HG03378 (cell line): Measurements from ENCODE around the gene CLCN2.

Experiments used
- ATAC-seq: cut with Tn5 transposase; IDR thresholded peaks from one replicate; pipeline ENCODE4 v1.9.1; 2021; ENCODE audit warnings: mild to moderate bottlenecking, moderate library complexity; ENCODE audit not compliant: unreplicated experiment

The CLCN2 gene

DNA sequence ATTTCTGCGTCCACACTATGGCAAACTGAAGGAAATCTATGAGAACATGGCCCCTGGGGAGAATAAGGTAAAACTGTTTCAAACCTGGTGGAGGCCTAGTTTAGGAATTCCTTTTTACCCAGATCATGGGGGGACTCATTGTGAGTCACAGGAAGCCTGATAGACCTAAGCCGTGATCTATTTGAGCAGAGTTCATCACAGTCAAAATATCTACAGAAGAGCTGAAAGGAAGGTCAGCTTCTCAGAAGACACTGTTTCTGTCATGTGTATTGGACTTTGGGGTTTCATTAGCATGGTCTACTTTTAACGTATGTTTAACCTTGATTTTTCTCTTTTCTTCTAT is 61.1 kb downstream of the CLCN2 start:
- no peak for ATAC-seq

DNA sequence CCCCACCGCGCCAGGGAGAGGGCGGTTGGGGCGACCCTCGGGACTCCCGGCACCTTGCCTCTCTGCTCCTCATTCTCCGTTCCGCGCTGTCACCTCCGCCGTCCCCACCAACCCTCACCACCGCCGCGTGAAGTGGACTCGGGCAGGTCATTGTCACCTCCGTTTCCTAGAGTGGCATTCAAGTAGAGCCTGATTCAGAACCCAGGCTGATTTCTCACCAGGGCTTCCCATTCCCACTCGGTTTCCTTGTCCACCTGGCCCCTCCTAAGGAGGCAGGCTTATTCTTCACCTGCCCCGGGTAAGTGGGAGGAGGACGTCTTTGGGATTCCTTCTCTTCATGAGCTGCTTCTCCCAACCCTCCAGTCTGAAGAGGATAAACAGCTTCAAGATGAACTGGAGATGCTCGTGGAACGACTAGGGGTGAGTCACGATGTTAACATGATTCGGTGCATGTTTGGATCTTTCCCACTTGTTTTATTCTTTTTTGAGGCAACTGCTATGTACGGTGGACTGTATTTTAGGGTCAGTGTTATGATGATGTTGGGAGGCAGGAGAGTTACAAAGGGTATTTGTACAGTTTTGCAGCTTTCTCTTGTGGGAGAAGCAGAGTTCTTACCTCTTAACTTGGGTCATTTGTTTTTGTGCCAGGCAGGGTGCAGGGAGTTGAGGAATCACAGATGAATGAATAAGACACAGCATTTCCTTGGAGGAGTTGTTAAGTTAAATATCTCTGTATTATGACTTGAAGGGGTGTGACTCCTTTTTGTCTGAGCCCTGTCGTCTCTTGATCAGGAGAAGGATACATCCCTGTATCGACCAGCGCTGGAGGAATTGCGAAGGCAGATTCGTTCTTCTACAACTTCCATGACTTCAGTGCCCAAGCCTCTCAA is 61.7 kb downstream of the CLCN2 start:
- ATAC-seq, result no peak

DNA sequence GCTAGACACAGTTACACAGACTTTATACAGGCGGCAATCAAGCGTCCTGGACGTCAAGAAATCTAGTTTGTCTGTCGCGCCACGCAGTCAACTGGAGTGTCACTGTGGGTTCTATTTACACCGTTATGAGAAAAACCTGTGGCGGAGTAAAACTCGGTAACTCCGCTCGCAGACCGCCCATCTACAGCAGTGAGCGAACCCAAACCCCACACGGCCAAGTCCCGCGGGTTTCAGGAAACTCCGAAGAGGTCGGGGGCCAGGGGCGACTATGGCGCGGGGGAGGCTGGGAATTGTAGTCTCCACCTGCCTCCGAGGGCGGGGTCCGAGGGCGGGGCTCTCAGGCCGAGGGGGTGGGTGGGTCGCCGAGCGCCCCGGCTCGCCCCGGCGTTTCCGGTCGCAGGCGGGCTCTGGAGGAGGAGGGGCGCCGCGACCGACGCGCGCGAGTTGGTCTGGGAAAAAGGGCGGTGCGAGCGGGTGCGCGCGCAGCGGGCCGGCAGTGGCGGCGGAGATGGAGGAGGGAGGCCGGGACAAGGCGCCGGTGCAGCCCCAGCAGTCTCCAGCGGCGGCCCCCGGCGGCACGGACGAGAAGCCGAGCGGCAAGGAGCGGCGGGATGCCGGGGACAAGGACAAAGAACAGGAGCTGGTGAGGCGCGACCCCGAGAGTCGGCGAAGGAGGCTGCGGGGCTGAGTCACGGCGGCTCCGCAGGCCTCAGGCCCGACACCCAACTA is 62.5 kb downstream of the CLCN2 start, which contains the start of gene PSMD2:
PSMD2 (plus strand) TSS at position 483 of the 729 bp plus-strand sequence; CDS start at position 509, 26 bp downstream.
- peak; percentile 81 for ATAC-seq

DNA sequence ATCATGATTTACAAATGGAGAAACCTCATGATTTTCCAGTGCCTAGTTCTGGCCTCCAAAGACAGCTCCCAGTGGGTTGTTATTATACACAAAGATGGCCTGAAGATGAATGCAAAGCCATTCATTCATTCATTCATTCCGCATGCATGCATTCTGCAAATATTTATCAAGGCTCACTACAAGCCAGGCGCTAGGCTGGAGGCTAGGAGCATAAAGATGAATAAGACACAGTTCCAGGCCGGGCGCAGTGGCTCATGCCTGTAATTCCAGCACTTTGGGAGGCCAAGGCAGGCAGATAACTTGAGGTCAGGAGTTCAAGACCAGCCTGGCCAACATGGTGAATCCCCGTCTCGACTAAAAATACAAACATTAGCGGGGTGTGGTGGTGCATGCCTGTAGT is 64.8 kb downstream of the CLCN2 start:
- ATAC-seq, result no peak
